ENCODE data around the gene GALNT17. TPM values are rescaled to one million over a fixed set of nuclear protein-coding genes. Genes with fewer than 3 reads are reported as not detected.
"Not testable (repeated sequence)": the region's sequence is repeated elsewhere in the genome, so short reads cannot be mapped to it uniquely, and the experiment has no call there.

GALNT17 gene
- total RNA-seq, 1 donor from 2014 or later: 95.3 TPM

DNA sequence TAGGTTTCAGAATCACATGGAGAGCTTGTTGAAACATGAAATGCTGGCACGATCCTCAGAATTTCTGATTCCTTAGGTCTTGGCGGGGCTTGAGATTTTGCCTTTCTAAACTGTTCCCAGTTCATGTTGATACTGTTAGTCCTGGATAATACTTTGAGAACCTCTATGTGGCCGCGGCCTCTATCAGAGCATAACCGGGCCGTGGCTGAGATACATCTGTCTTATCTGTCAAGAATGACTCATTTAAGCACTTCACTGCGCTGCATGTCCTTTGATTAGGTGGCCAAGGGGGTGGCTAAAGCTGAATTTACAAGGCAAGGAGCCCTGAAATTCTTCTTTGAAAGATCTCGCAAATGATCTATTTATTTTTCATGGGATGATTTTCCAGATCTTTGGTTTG lies 66.9 kb downstream of the GALNT17 start:
- no peak overlapping the region for H3K4me3 ChIP-seq
- peaks cover 10% of the 10 kb centered on the region for H3K4me1 ChIP-seq
- DNase-seq: no peak
- TF ChIP-seq CTCF (IDR thresholded peaks at IDR 0.05; ENCODE audit: borderline replicate concordance): no peak
- no peaks in the 10 kb centered on the region for H3K36me3 ChIP-seq
- H3K27ac ChIP-seq (replicated peaks): peak overlapping the region; percentile 12
- H3K9me3 ChIP-seq (replicated peaks): peaks cover 6% of the 10 kb centered on the region
- intact Hi-C loops (cut with micrococcal nuclease): no loop called here
- H3K27me3 ChIP-seq (ENCODE audit: low read depth): no peaks in the 10 kb centered on the region

- Histone ChIP-seq H3K4me3 (no peak overlapping the region), H3K27ac (replicated peaks) (no peak overlapping the region), H3K9me3 (replicated peaks) (peaks cover 15% of the 10 kb centered on the region), H3K4me1 (no peaks in the 10 kb centered on the region), H3K36me3 (no peaks in the 10 kb centered on the region), H3K27me3 (ENCODE audit: low read depth) (no peaks in the 10 kb centered on the region)
- intact Hi-C loops (cut with micrococcal nuclease): no loop called here
- TF ChIP-seq CTCF (IDR thresholded peaks at IDR 0.05; ENCODE audit: borderline replicate concordance): no peak
- DNase-seq: no peak
These were observed 74.2 kb downstream of the GALNT17 start for GRCh38 chr7:71206184-71206583.

DNA sequence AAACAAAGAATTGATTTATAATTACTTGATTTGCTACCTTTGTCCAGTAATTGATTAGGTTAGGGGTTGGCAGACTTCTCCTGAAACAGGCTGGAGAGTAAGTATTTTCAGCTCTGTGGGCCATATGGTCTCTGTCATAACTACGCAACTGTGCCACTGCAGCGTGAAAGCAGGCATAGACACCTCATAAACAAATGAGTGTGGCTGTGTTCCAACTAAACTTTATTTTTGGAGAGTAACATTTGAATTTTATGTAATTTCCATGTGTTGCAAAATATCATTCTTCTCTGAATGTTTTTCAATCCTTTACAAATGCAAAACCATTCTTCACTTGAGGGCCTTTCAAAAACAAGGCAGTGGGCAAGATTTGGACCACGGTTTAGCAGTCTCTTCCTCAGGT lies 76.9 kb downstream of the GALNT17 start:
- H3K27ac ChIP-seq (replicated peaks): no peak overlapping the region
- no peak for TF ChIP-seq CTCF (IDR thresholded peaks at IDR 0.05; ENCODE audit: borderline replicate concordance)
- intact Hi-C loops (cut with micrococcal nuclease): no loop called here
- no peak overlapping the region for H3K4me3 ChIP-seq
- no peaks in the 10 kb centered on the region for H3K4me1 ChIP-seq
- no peaks in the 10 kb centered on the region for H3K36me3 ChIP-seq
- no peaks in the 10 kb centered on the region for H3K27me3 ChIP-seq (ENCODE audit: low read depth)
- no peak for DNase-seq
- H3K9me3 ChIP-seq (replicated peaks): peaks cover 13% of the 10 kb centered on the region

DNA sequence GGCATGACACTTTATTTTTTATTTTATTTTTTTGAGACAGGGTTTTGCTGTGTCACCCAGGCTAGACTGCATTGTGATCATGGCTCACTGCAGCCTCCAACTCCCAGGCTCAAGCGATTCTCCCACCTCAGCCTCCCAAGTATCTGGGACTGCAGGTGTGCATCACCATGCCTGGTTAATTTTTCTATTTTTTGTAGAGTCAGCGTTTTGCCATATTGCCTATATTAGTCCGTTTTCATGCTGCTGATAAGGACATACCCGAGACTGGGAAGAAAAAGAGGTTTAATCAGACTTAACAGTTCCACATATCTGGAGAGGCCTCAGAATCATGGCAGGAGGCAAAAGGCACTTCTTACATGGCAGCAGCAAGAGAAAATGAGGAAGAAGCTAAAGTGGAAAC lies 77.5 kb downstream of the GALNT17 start:
- peaks cover 13% of the 10 kb centered on the region for H3K9me3 ChIP-seq (replicated peaks)
- H3K36me3 ChIP-seq; intact Hi-C loops (cut with micrococcal nuclease); H3K4me3 ChIP-seq; DNase-seq; H3K4me1 ChIP-seq; H3K27me3 ChIP-seq (ENCODE audit: low read depth); H3K27ac ChIP-seq (replicated peaks): not testable (repeated sequence)

DNA sequence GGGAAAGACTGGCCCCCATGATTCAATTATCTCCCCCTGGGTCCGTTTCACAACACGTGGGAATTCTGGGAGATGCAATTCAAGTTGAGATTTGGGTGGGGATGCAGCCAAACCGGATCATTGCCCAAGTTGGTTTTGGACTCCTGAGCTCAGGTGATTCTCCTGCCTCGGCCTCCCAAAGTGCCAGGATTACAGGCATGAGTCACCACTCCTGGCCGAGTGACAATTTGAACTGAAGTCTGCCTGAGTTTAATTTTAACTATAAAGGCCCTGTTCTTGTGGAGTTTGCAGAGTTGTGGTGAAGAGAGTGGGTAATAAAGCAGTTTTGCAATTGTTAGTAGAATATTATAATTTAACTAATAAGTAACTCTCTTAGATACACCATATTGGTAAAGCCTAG lies 78.3 kb downstream of the GALNT17 start:
- Histone ChIP-seq H3K9me3 (replicated peaks) (peaks cover 13% of the 10 kb centered on the region), H3K27ac (replicated peaks) (no peak overlapping the region), H3K4me1 (no peaks in the 10 kb centered on the region), H3K4me3 (no peak overlapping the region), H3K27me3 (ENCODE audit: low read depth) (no peaks in the 10 kb centered on the region), H3K36me3 (no peaks in the 10 kb centered on the region)
- no peak for TF ChIP-seq CTCF (IDR thresholded peaks at IDR 0.05; ENCODE audit: borderline replicate concordance)
- intact Hi-C loops (cut with micrococcal nuclease): no loop called here
- no peak for DNase-seq

DNA sequence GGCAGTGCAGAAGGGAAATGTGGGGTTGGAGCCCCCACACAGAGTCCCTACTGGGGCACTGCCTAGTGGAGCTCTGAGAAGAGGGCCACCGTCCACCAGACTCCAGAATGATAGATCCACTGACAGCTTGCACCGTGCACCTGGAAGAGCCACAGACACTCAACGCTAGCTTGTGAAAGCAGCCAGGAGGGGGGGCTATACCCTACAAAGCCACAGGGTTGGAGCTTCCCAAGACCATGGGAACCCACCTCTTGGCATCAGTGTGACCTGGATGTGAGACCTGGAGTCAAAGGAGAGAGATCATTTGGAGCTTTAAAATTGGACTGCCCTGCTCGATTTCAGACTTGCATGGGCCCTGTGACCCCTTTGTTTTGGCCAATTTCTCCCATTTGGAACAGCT lies 80.5 kb downstream of the GALNT17 start:
- H3K27ac ChIP-seq (replicated peaks); H3K4me3 ChIP-seq; DNase-seq; H3K4me1 ChIP-seq; intact Hi-C loops (cut with micrococcal nuclease); H3K27me3 ChIP-seq (ENCODE audit: low read depth); H3K36me3 ChIP-seq: not testable (repeated sequence)
- peaks cover 13% of the 10 kb centered on the region for H3K9me3 ChIP-seq (replicated peaks)

DNA sequence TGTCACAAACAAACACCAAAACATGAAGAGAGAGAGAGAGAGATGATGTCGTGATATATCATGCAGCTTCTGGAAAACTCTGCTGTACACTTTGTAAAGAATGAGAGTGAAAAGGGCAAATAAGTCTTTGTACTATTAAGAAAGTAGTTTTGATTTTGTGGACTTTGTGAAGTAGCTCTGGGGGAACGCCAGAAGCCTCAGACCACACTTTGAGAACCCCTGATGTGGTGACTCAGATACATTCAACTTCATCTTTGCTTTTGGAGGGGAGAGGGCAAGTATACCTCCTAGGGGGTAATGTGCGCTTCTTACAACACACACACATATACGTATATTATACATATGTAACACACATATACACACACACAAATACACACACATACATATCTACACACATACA lies 84.3 kb downstream of the GALNT17 start:
- no peak for DNase-seq
- peaks cover 37% of the 10 kb centered on the region for H3K9me3 ChIP-seq (replicated peaks)
- peaks cover 4% of the 10 kb centered on the region for H3K4me1 ChIP-seq
- H3K27me3 ChIP-seq (ENCODE audit: low read depth): no peaks in the 10 kb centered on the region
- H3K36me3 ChIP-seq: no peaks in the 10 kb centered on the region
- no peak overlapping the region for H3K4me3 ChIP-seq
- H3K27ac ChIP-seq (replicated peaks): no peak overlapping the region
- no peak for TF ChIP-seq CTCF (IDR thresholded peaks at IDR 0.05; ENCODE audit: borderline replicate concordance)
- intact Hi-C loops (cut with micrococcal nuclease): no loop called here
